Sigmoid colon (tissue), 7 donors: ENCODE measurements around the gene PHOX2A. TPM values are rescaled to one million over a fixed set of nuclear protein-coding genes. Genes with fewer than 3 reads are reported as not detected.
A peak's percentile ranks its signal among the peaks of the same experiment; 100 is the strongest.

Experiments used
- DNase-seq: peaks from one replicate; pipeline ENCODE4 v3.0.0-alpha.2; 2019
- H3K27ac ChIP-seq, 4 donors: fragments of 200-600 bp; sonication (generic); one replicate each; pipeline ENCODE4 v1.5.1; 2016 to 2019; ENCODE audit warnings: mild to moderate bottlenecking in 1 of 4
- H3K27me3 ChIP-seq, 3 donors: fragments of 200-600 bp; sonication (generic); one replicate each; pipeline ENCODE4 v1.5.1; 2019; ENCODE audit warnings: mild to moderate bottlenecking in 1 of 3
- H3K36me3 ChIP-seq, 4 donors: fragments of 200-600 bp; sonication (generic); one replicate each; pipeline ENCODE4 v1.5.1; 2016 to 2019
- H3K4me1 ChIP-seq, 4 donors: fragments of 200-600 bp; sonication (generic); one replicate each; pipeline ENCODE4 v1.5.1; 2017 to 2019
- H3K4me3 ChIP-seq, 4 donors: fragments of 200-600 bp; sonication (generic); one replicate each; pipeline ENCODE4 v1.5.1; 2017 to 2019; ENCODE audit warnings: mild to moderate bottlenecking in 2 of 4, moderate library complexity in 1 of 4
- H3K9me3 ChIP-seq, 4 donors: fragments of 200-600 bp in 3 of 4; sonication (generic) in 3 of 4; one replicate each; pipeline versions ENCODE4 v1.5.1 to v1.6.1; 2013 to 2019
- CTCF ChIP-seq, 4 experiments: fragments of 450-650 bp in 3 of 4; fragments of 200-600 bp in 1 of 4; IDR thresholded peaks; one replicate each; pipeline ENCODE4 v1.5.1; 2016 to 2019; ENCODE audit warnings: antibody characterized with exemption in 4 of 4, mild to moderate bottlenecking in 3 of 4, moderate library complexity in 2 of 4
- EP300 ChIP-seq, 4 donors: sonication (generic); formaldehyde crosslinking; IDR thresholded peaks; one replicate each; pipeline ENCODE4 v1.6.1; 2017; ENCODE audit warnings: antibody characterized with exemption in 4 of 4
- POLR2A ChIP-seq, 2 donors: fragments of 450-650 bp; IDR thresholded peaks; one replicate each; pipeline ENCODE4 v1.6.1; 2016; ENCODE audit warnings: antibody characterized with exemption in 2 of 2, mild to moderate bottlenecking in 2 of 2, moderate library complexity in 2 of 2
- POLR2AphosphoS5 ChIP-seq, 4 donors: sonication (generic); formaldehyde crosslinking; IDR thresholded peaks; one replicate each; pipeline ENCODE4 v1.6.1; 2017; ENCODE audit warnings: antibody characterized with exemption in 4 of 4
- WGBS, 2 donors: extraction: QIAGEN DNeasy Blood & Tissue Kit; methylation state at CpG; one replicate each; pipeline ENCODE4 v1.1.7; 2013; 5-methylcytosine and 5-hydroxymethylcytosine counted together
- intact Hi-C: fragments of 100-400 bp; cut with DNase I; formaldehyde crosslinking; loops from one replicate; pipeline ENCODE4 v1.15.1; 2023
- polyA plus RNA-seq, 3 donors: library from polyadenylated mRNA; stranded (reverse); fragments of 200-250 nt; gene quantifications; one replicate each; pipeline ENCODE4 v1.2.3, GENCODE V29; 2013
- total RNA-seq, 4 donors: library from RNA; depleted of rRNA; stranded (reverse); fragments of >200 nt; gene quantifications; one replicate each; pipeline ENCODE4 v1.1.0, GENCODE V29; 2016
- donor health status: healthy with polysubstance abuse.
- donor health status: Bipolar disorder and iron deficiency.
- donor health status: healthy.

Gene PHOX2A
- total and polyA plus RNA-seq, 7 donors, result 0.41 to 2.9 (median 1.2) TPM; not detected in 3

- no peak for DNase-seq
- peaks cover 30 to 80% (median 51%) of the 10 kb centered on the region in 3 donors for H3K27me3 ChIP-seq
- no peaks in the 10 kb centered on the region for H3K9me3 ChIP-seq
- no peak overlapping the region for H3K27ac ChIP-seq
- intact Hi-C loops, result loop anchor here (5.0 kb wide), 1 partner anchor 168 kb away; no protein-coding TSS in a partner anchor
- H3K4me1 ChIP-seq, result peaks cover 0 to 31% (median 26%) of the 10 kb centered on the region in 4 donors
- 8 to 13% methylated on average over 46 of the region's 46 CpGs for WGBS, 2 donors
- peak overlapping the region in 2 of 4 donors; percentile 10 to 18 for H3K4me3 ChIP-seq
- TF ChIP-seq EP300 (IDR thresholded peaks at IDR 0.05) (no peak), CTCF (IDR thresholded peaks at IDR 0.05) (no peak), POLR2AphosphoS5 (IDR thresholded peaks at IDR 0.05) (no peak), POLR2A (IDR thresholded peaks at IDR 0.05) (no peak)
- no peaks in the 10 kb centered on the region for H3K36me3 ChIP-seq
Observed at GRCh38 chr11:72244361-72245262, 636 bp upstream of the PHOX2A start.

GRCh38 chr11:72243173-72244059 is 560 bp downstream of the PHOX2A start:
- intact Hi-C loops, result loop anchor here (5.0 kb wide), 1 partner anchor 169 kb away; no protein-coding TSS in a partner anchor
- H3K27me3 ChIP-seq, result peaks cover 30 to 80% (median 51%) of the 10 kb centered on the region in 3 donors
- H3K9me3 ChIP-seq, result no peaks in the 10 kb centered on the region
- H3K27ac ChIP-seq, result no peak overlapping the region
- peak overlapping the region in 1 of 4 donors; percentile 18 for H3K4me3 ChIP-seq
- no peak for TF ChIP-seq EP300 (IDR thresholded peaks at IDR 0.05)
- WGBS, 2 donors, result 21 to 34% methylated on average over 58 of the region's 58 CpGs
- no peak for DNase-seq
- peaks cover 0 to 43% (median 38%) of the 10 kb centered on the region in 4 donors for H3K4me1 ChIP-seq
- no peaks in the 10 kb centered on the region for H3K36me3 ChIP-seq

- TF ChIP-seq POLR2AphosphoS5 (IDR thresholded peaks at IDR 0.05) (no peak), POLR2A (IDR thresholded peaks at IDR 0.05) (no peak), CTCF (IDR thresholded peaks at IDR 0.05) (no peak), EP300 (IDR thresholded peaks at IDR 0.05) (no peak)
Observed at GRCh38 chr11:72242141-72242540, 1.8 kb downstream of the PHOX2A start.

GRCh38 chr11:72241291-72241781 is 2.6 kb downstream of the PHOX2A start:
- TF ChIP-seq POLR2A (IDR thresholded peaks at IDR 0.05), result no peak
- TF ChIP-seq CTCF (IDR thresholded peaks at IDR 0.05), result no peak
- no peak for TF ChIP-seq POLR2AphosphoS5 (IDR thresholded peaks at IDR 0.05)
- TF ChIP-seq EP300 (IDR thresholded peaks at IDR 0.05), result no peak
- 20 to 25% methylated on average over 20 of the region's 20 CpGs for WGBS, 2 donors
- H3K4me1 ChIP-seq, result peaks cover 0 to 62% (median 56%) of the 10 kb centered on the region in 4 donors
- H3K27ac ChIP-seq, result no peak overlapping the region
- peaks cover 30 to 62% (median 51%) of the 10 kb centered on the region in 3 donors for H3K27me3 ChIP-seq
- intact Hi-C loops, result loop anchor here (5.0 kb wide), 1 partner anchor 171 kb away; no protein-coding TSS in a partner anchor
- peak; percentile 64 for DNase-seq
- no peak overlapping the region for H3K4me3 ChIP-seq
- no peaks in the 10 kb centered on the region for H3K9me3 ChIP-seq
- peaks cover 0 to 16% (median 9%) of the 10 kb centered on the region in 4 donors for H3K36me3 ChIP-seq

More at GRCh38 chr11:72242141-72242540, 1.8 kb downstream of the PHOX2A start:
- Histone ChIP-seq H3K27ac (no peak overlapping the region), H3K4me1 (peaks cover 0 to 55% (median 50%) of the 10 kb centered on the region in 4 donors), H3K27me3 (peaks cover 30 to 70% (median 51%) of the 10 kb centered on the region in 3 donors), H3K9me3 (no peaks in the 10 kb centered on the region), H3K4me3 (no peak overlapping the region), H3K36me3 (peaks cover 0 to 8% (median 5%) of the 10 kb centered on the region in 4 donors)
- intact Hi-C loops, result loop anchor here (5.0 kb wide), 1 partner anchor 170 kb away; no protein-coding TSS in a partner anchor
- 94 to 96% methylated on average over 2 of the region's 2 CpGs for WGBS, 2 donors
- DNase-seq, result no peak
